Head of caudate nucleus (tissue), 42 donors: ENCODE results near the gene DUSP12.

Experiments
- DNase-seq, 42 donors: peaks; one replicate each; pipeline versions ENCODE4 v3.0.0 to v3.0.0-alpha.2; 2020 to 2021; ENCODE audit warnings: mixed read lengths in 7 of 42
- intact Hi-C: fragments of 100-400 bp; cut with DNase I; formaldehyde crosslinking; loops from one replicate; pipeline ENCODE4 v1.15.0; 2022

Gene DUSP12

GRCh38 chr1:161726473-161727255 lies 22.9 kb upstream of the DUSP12 start:
- intact Hi-C loops: no loop called here
- DNase-seq: peak; percentile 34 to 85 (median 67)

- DNase-seq: peak in 1 of 42 donors; percentile 13
Observed at GRCh38 chr1:161727256-161727924, 22.2 kb upstream of the DUSP12 start.

GRCh38 chr1:161728376-161729226 lies 21.0 kb upstream of the DUSP12 start:
- intact Hi-C loops: no loop called here
- no peak for DNase-seq

More at GRCh38 chr1:161727256-161727924, 22.2 kb upstream of the DUSP12 start:
- intact Hi-C loops: no loop called here

GRCh38 chr1:161730050-161730564 lies 19.5 kb upstream of the DUSP12 start:
- no peak for DNase-seq
- intact Hi-C loops: no loop called here

GRCh38 chr1:161731241-161731640 lies 18.3 kb upstream of the DUSP12 start:
- DNase-seq: no peak
- intact Hi-C loops: no loop called here

GRCh38 chr1:161731981-161732718 lies 17.4 kb upstream of the DUSP12 start:
- no peak for DNase-seq
- intact Hi-C loops: no loop called here

- DNase-seq: no peak
- intact Hi-C loops: no loop called here
Observed at GRCh38 chr1:161733526-161733925, 16.1 kb upstream of the DUSP12 start.

- intact Hi-C loops: no loop called here
- DNase-seq: no peak
Observed at GRCh38 chr1:161735837-161736236, 13.7 kb upstream of the DUSP12 start.

- intact Hi-C loops: no loop called here
Observed at GRCh38 chr1:161736335-161736969, 13.1 kb upstream of the DUSP12 start.

GRCh38 chr1:161737625-161738024 lies 12.0 kb upstream of the DUSP12 start:
- DNase-seq: no peak
- intact Hi-C loops: no loop called here

More at GRCh38 chr1:161736335-161736969, 13.1 kb upstream of the DUSP12 start:
- no peak for DNase-seq

GRCh38 chr1:161738627-161739287 lies 10.8 kb upstream of the DUSP12 start:
- intact Hi-C loops: no loop called here
- DNase-seq: peak in 29 of 42 donors; percentile 11 to 57 (median 32)

- peak in 23 of 42 donors; percentile 8 to 51 (median 20) for DNase-seq
- intact Hi-C loops: loop anchor here (5.0 to 10.0 kb wide), 2 partner anchors 93 to 255 kb away; no protein-coding TSS in a partner anchor
Observed at GRCh38 chr1:161739865-161740566, 9.6 kb upstream of the DUSP12 start.

- no peak for DNase-seq
- intact Hi-C loops: loop anchor here (5.0 to 10.0 kb wide), 2 partner anchors 94 to 256 kb away; no protein-coding TSS in a partner anchor
Observed at GRCh38 chr1:161740921-161741320, 8.7 kb upstream of the DUSP12 start.

GRCh38 chr1:161743231-161743630 lies 6.4 kb upstream of the DUSP12 start:
- intact Hi-C loops: loop anchor here (5.0 to 10.0 kb wide), 2 partner anchors 96 to 258 kb away; no protein-coding TSS in a partner anchor
- DNase-seq: no peak

- DNase-seq: no peak
- intact Hi-C loops: loop anchor here (10.0 kb wide), 1 partner anchor 263 kb away; no protein-coding TSS in a partner anchor
Observed at GRCh38 chr1:161747801-161748200, 1.8 kb upstream of the DUSP12 start.

GRCh38 chr1:161763522-161764098 lies 14.0 kb downstream of the DUSP12 start:
- DNase-seq: no peak
- intact Hi-C loops: no loop called here
